Endothelial cell of umbilical vein (primary cell): ENCODE data around the gene PLPPR2. TPM values are rescaled to one million over a fixed set of nuclear protein-coding genes. Genes with fewer than 3 reads are reported as not detected.

Experiments used
- BruUV-seq: library from RNA; stranded (reverse); fragments of 400-500 nt; replicated peaks from 2 replicates; lab custom pipeline; 2021; lab: Mats Ljungman, UMichigan
- CTCF ChIA-PET: fragments of 300-600, 350-600 bp; sonication (Branson Sonifier 250); formaldehyde crosslinking; loops from one replicate; lab custom pipeline; 2021; ENCODE audit warnings: antibody characterized with exemption, inconsistent platforms; lab: Charles Lee
- POLR2A ChIA-PET: fragments of 300-600, 350-600 bp; sonication (Branson Sonifier 250); formaldehyde crosslinking; loops from one replicate; lab custom pipeline; 2021; ENCODE audit warnings: antibody characterized with exemption, inconsistent platforms; lab: Charles Lee
- DNase-seq: peaks from one replicate; pipeline ENCODE4 v3.0.0-alpha.2; 2011; ENCODE audit warnings: low read depth, low spot score
- FAIRE-seq: peaks from 2 replicates; lab custom pipeline; 2011; peaks lifted over from hg19 to GRCh38; lab: Jason Lieb, UNC
- H2AFZ ChIP-seq: 2 replicates; pipeline ENCODE4 v1.6.0; 2012; ENCODE audit warnings: low read depth, low read length, control low read depth, inconsistent platforms
- H3K27ac ChIP-seq: 2 replicates; pipeline ENCODE4 v1.5.1; 2011; ENCODE audit warnings: low read depth, mild to moderate bottlenecking, control low read depth, low read length, moderate library complexity; ENCODE audit not compliant: insufficient read depth
- H3K27me3 ChIP-seq, 2 experiments: 2 replicates each; pipeline versions ENCODE4 v1.6.0 to v1.6.1; 2011; ENCODE audit warnings: low read length in 2 of 2, mixed read lengths in 1 of 2; ENCODE audit not compliant: control insufficient read depth in 2 of 2, insufficient read depth in 2 of 2
- H3K36me3 ChIP-seq, 2 experiments: 2 replicates in 1 of 2; 3 replicates in 1 of 2; pipeline ENCODE4 v1.5.1; 2011; ENCODE audit warnings: low read length in 2 of 2, mild to moderate bottlenecking in 1 of 2, moderate library complexity in 1 of 2; ENCODE audit not compliant: control insufficient read depth in 2 of 2, insufficient read depth in 2 of 2; ENCODE audit errors: extremely low read depth in 1 of 2
- H3K4me1 ChIP-seq: 3 replicates; pipeline ENCODE4 v1.5.1; 2011; ENCODE audit warnings: mild to moderate bottlenecking, low read length; ENCODE audit not compliant: control insufficient read depth, insufficient read depth; ENCODE audit errors: extremely low read depth
- H3K4me2 ChIP-seq: 2 replicates; pipeline ENCODE4 v1.6.1; 2011; ENCODE audit warnings: low read length, control low read depth, mixed read lengths; ENCODE audit not compliant: insufficient read depth
- H3K4me3 ChIP-seq, 3 experiments: fragments of 200-600 bp in 1 of 3; sonication (generic), shearing (Covaris generic) in 1 of 3; replicated peaks in 1 of 3; 2 replicates each; pipeline ENCODE4 v1.5.1; 2011 to 2016; ENCODE audit warnings: control low read depth in 3 of 3, low read length in 3 of 3, mild to moderate bottlenecking in 2 of 3, inconsistent platforms in 1 of 3, low read depth in 1 of 3, moderate library complexity in 1 of 3; ENCODE audit not compliant: insufficient read depth in 1 of 3
- H3K79me2 ChIP-seq: 2 replicates; pipeline ENCODE4 v1.6.0; 2012; ENCODE audit warnings: low read length, inconsistent platforms; ENCODE audit not compliant: control insufficient read depth, insufficient read depth
- H3K9ac ChIP-seq: replicated peaks from 2 replicates; pipeline ENCODE3; 2011; ENCODE audit warnings: low read length, control low read depth; ENCODE audit not compliant: insufficient read depth; ENCODE audit errors: extremely low read depth
- H3K9me1 ChIP-seq: replicated peaks from 3 replicates; pipeline ENCODE4 v1.6.0; 2011; ENCODE audit warnings: mild to moderate bottlenecking, low read length; ENCODE audit not compliant: control insufficient read depth, insufficient read depth; ENCODE audit errors: extremely low read depth
- H3K9me3 ChIP-seq: replicated peaks from 2 replicates; pipeline ENCODE4 v1.5.1; 2012; ENCODE audit warnings: low read length, inconsistent platforms; ENCODE audit not compliant: control insufficient read depth, insufficient read depth
- H4K20me1 ChIP-seq: replicated peaks from 2 replicates; pipeline ENCODE3; 2011; ENCODE audit warnings: mild to moderate bottlenecking, low read length; ENCODE audit not compliant: control insufficient read depth, insufficient read depth; ENCODE audit errors: extremely low read depth
- FOS ChIP-seq: IDR thresholded peaks from 2 replicates; pipeline ENCODE4 v1.6.1; 2011; ENCODE audit warnings: mild to moderate bottlenecking, low read length, moderate library complexity, borderline replicate concordance; ENCODE audit not compliant: insufficient read depth
- MYC ChIP-seq: IDR thresholded peaks from one replicate; pipeline ENCODE4 v1.6.1; 2011; ENCODE audit warnings: mild to moderate bottlenecking, low read depth, low read length
- dilution Hi-C: fragments of 300-500 bp; cut with MboI; formaldehyde crosslinking; loops from one replicate; pipeline ENCODE4 v1.15.0; 2019; ENCODE audit warnings: low sequenced_read_pairs; ENCODE audit not compliant: extremely low pct_ligation_motif_present
- intact Hi-C: fragments of 100-400 bp; cut with micrococcal nuclease; formaldehyde crosslinking; loops from one replicate; pipeline ENCODE4 v1.10.0; 2022
- polyA plus RNA-seq, 4 experiments: library from polyadenylated mRNA; depleted of rRNA in 3 of 4; stranded (reverse) in 3 of 4; unstranded in 1 of 4; fragments of >200 nt; gene quantifications; 2 replicates each; pipeline versions ENCODE4 v1.2.1 to v1.2.3, GENCODE V29; 2011 to 2012; ENCODE audit warnings: missing spikeins in 1 of 4
- small RNA-seq: library from RNA; depleted of rRNA; stranded (forward); fragments of <200 nt; gene quantifications from one replicate; pipeline ENCODE3, GENCODE V24; 2012; ENCODE audit warnings: low replicate concordance, low read depth; ENCODE audit not compliant: insufficient read depth, insufficient read length
- total RNA-seq: library from RNA; stranded (reverse); gene quantifications from 2 replicates; pipeline ENCODE4 v1.2.3, GENCODE V29; 2021

The PLPPR2 gene
- total and polyA plus RNA-seq, 2 donors (not counting 3 experiments of a cell fraction or from before 2014, with no cell fraction given): 23.7 to 28.7 TPM

DNA sequence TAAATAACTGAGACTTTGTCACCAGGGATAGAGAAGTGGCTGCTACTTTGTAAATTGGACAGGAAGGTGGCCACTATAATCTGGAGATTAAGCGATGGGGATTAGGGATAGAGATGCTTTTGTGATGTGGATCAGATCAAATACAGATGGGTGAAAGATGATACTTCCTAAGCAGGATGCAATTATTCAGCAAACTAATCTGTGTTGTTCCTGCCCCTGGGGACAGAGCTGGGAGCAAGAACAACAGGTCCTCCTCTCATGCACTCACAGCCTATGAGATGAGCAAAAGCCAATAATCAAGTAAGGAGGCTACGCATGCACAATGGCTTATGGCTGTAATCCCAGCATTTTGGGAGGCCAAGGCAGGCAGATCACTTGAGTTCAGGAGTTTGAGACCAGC lies 59.3 kb downstream of the PLPPR2 start:
- no peak overlapping the region for H2AFZ ChIP-seq
- ChIA-PET POLR2A (no interaction called here), CTCF (interaction anchor here (0.9 to 2.2 kb wide), 2 partner anchors 21 to 121 kb away, joined by 4 to 7 read pairs; partner anchors contain the start of gene PRKCSH)
- H3K4me2 ChIP-seq: no peak overlapping the region
- no peak overlapping the region for H3K27ac ChIP-seq
- no peak overlapping the region for H3K4me3 ChIP-seq
- H3K9me1 ChIP-seq: no peaks in the 10 kb centered on the region
- dilution Hi-C loops (no loop called here), intact Hi-C loops (no loop called here)
- H3K36me3 ChIP-seq: no peaks in the 10 kb centered on the region
- no peak for DNase-seq
- H3K9ac ChIP-seq: no peak overlapping the region
- no peaks in the 10 kb centered on the region for H3K79me2 ChIP-seq
- no TSS peak for BruUV-seq
- H4K20me1 ChIP-seq: no peaks in the 10 kb centered on the region
- no peak for TF ChIP-seq MYC
- no peak for TF ChIP-seq FOS
- FAIRE-seq: no peak
- H3K9me3 ChIP-seq: no peaks in the 10 kb centered on the region
- peaks cover 9 to 15% of the 10 kb centered on the region in 2 experiments for H3K27me3 ChIP-seq
- peaks cover 6% of the 10 kb centered on the region for H3K4me1 ChIP-seq

Small RNA genes within 50 kb of the gene (small RNA-seq; reads per million reads assigned to genes)
- gene RF00019: not detected

Other genes with a start within 250 kb of the PLPPR2 start
- 68.5 and 70.0 TPM in 2 replicates for gene SPC24, start 199.7 kb upstream of the PLPPR2 start, total RNA-seq
- gene SPC24, start 199.7 kb upstream of the PLPPR2 start, polyA plus RNA-seq: 17.2 and 19.8 TPM in 2 replicates
- gene KANK2, start 157.9 kb upstream of the PLPPR2 start, total RNA-seq: 77.9 and 78.0 TPM in 2 replicates
- 41.7 and 48.1 TPM in 2 replicates for gene KANK2, start 157.9 kb upstream of the PLPPR2 start, polyA plus RNA-seq
- gene ANGPTL8, start 115.8 kb upstream of the PLPPR2 start, total RNA-seq: not detected in 2 replicates
- gene ANGPTL8, start 115.8 kb upstream of the PLPPR2 start, polyA plus RNA-seq: not detected in 2 replicates
- 334 and 353 TPM in 2 replicates for gene DOCK6, start 92.9 kb upstream of the PLPPR2 start, total RNA-seq
- 126 and 154 TPM in 2 replicates for gene DOCK6, start 92.9 kb upstream of the PLPPR2 start, polyA plus RNA-seq
- gene TSPAN16, start 59.3 kb upstream of the PLPPR2 start, total RNA-seq: not detected in 2 replicates
- not detected in 2 replicates for gene TSPAN16, start 59.3 kb upstream of the PLPPR2 start, polyA plus RNA-seq
- gene RAB3D, start 15.8 kb upstream of the PLPPR2 start, total RNA-seq: 41.1 and 48.2 TPM in 2 replicates
- 34.1 and 35.4 TPM in 2 replicates for gene RAB3D, start 15.8 kb upstream of the PLPPR2 start, polyA plus RNA-seq
- 57.3 and 58.9 TPM in 2 replicates for gene TMEM205, start 9.2 kb upstream of the PLPPR2 start, total RNA-seq
- gene TMEM205, start 9.2 kb upstream of the PLPPR2 start, polyA plus RNA-seq: 345 and 364 TPM in 2 replicates
- gene CCDC159, start 8.9 kb upstream of the PLPPR2 start, total RNA-seq: 30.3 and 31.6 TPM in 2 replicates
- 28.2 and 30.0 TPM in 2 replicates for gene CCDC159, start 8.9 kb upstream of the PLPPR2 start, polyA plus RNA-seq
- gene SWSAP1, start 19.2 kb downstream of the PLPPR2 start, total RNA-seq: 2.7 and 3.7 TPM in 2 replicates
- 4.4 and 4.8 TPM in 2 replicates for gene SWSAP1, start 19.2 kb downstream of the PLPPR2 start, polyA plus RNA-seq
- gene EPOR, start 28.9 kb downstream of the PLPPR2 start, total RNA-seq: 11.4 and 12.6 TPM in 2 replicates
- 17.3 and 23.5 TPM in 2 replicates for gene EPOR, start 28.9 kb downstream of the PLPPR2 start, polyA plus RNA-seq
- 1.7 and 5.2 TPM in 2 replicates for gene RGL3, start 63.9 kb downstream of the PLPPR2 start, total RNA-seq
- 0.23 and 0.56 TPM in 2 replicates for gene RGL3, start 63.9 kb downstream of the PLPPR2 start, polyA plus RNA-seq
- 0.97 TPM in 1 of 2 replicates, not detected in the other for gene ODAD3, start 79.7 kb downstream of the PLPPR2 start, total RNA-seq
- 0.05 and 0.14 TPM in 2 replicates for gene ODAD3, start 79.7 kb downstream of the PLPPR2 start, polyA plus RNA-seq
- gene PRKCSH, start 80.2 kb downstream of the PLPPR2 start, total RNA-seq: 387 and 425 TPM in 2 replicates
- gene PRKCSH, start 80.2 kb downstream of the PLPPR2 start, polyA plus RNA-seq: 215 and 267 TPM in 2 replicates
- 0.07 TPM in 1 of 2 replicates, not detected in the other for gene ELAVL3, start 125.6 kb downstream of the PLPPR2 start, total RNA-seq
- not detected in 2 replicates for gene ELAVL3, start 125.6 kb downstream of the PLPPR2 start, polyA plus RNA-seq
- 7.0 and 9.8 TPM in 2 replicates for gene ZNF653, start 150.4 kb downstream of the PLPPR2 start, total RNA-seq
- 7.1 and 8.7 TPM in 2 replicates for gene ZNF653, start 150.4 kb downstream of the PLPPR2 start, polyA plus RNA-seq
- 32.4 and 36.7 TPM in 2 replicates for gene ECSIT, start 173.7 kb downstream of the PLPPR2 start, total RNA-seq
- 47.2 and 54.0 TPM in 2 replicates for gene ECSIT, start 173.7 kb downstream of the PLPPR2 start, polyA plus RNA-seq
- not detected in 2 replicates for gene CNN1, start 183.4 kb downstream of the PLPPR2 start, total RNA-seq
- 0.76 and 1.0 TPM in 2 replicates for gene CNN1, start 183.4 kb downstream of the PLPPR2 start, polyA plus RNA-seq
- 39.4 and 49.9 TPM in 2 replicates for gene ELOF1, start 203.8 kb downstream of the PLPPR2 start, total RNA-seq
- gene ELOF1, start 203.8 kb downstream of the PLPPR2 start, polyA plus RNA-seq: 80.2 and 92.6 TPM in 2 replicates
- not detected in 2 replicates for gene ACP5, start 222.2 kb downstream of the PLPPR2 start, total RNA-seq
- 0.84 and 1.3 TPM in 2 replicates for gene ACP5, start 222.2 kb downstream of the PLPPR2 start, polyA plus RNA-seq
- gene ZNF627, start 242.1 kb downstream of the PLPPR2 start, total RNA-seq: 9.7 and 11.2 TPM in 2 replicates
- 5.6 and 5.9 TPM in 2 replicates for gene ZNF627, start 242.1 kb downstream of the PLPPR2 start, polyA plus RNA-seq